SK-N-SH (cell line): Measurements from ENCODE around the gene MYLK. TPM values are rescaled to one million over a fixed set of nuclear protein-coding genes. Genes with fewer than 3 reads are reported as not detected.

Source experiments
- CTCF ChIA-PET: fragments of 300-600, 350-600 bp; formaldehyde crosslinking; extraction: SDS; loops from one replicate; lab custom pipeline; 2021; lab: Yijun Ruan, JAX
- POLR2A ChIA-PET: fragments of 350-600 bp; sonication (Branson Sonifier 250); formaldehyde crosslinking; extraction: SDS; loops from one replicate; lab custom pipeline; 2020; ENCODE audit warnings: antibody characterized with exemption, inconsistent platforms; lab: Yijun Ruan, JAX
- DNase-seq: peaks from one replicate; pipeline ENCODE4 v3.0.0; 2012
- H2AFZ ChIP-seq: fragments of 200-600 bp; sonication (generic); 2 replicates; pipeline ENCODE4 v1.8.1; 2016; ENCODE audit warnings: antibody characterized with exemption, mild to moderate bottlenecking, low read depth
- H3F3A ChIP-seq: fragments of 200-600 bp; sonication (generic); replicated peaks from 2 replicates; pipeline ENCODE3; 2016; ENCODE audit warnings: antibody characterized with exemption, mild to moderate bottlenecking; ENCODE audit not compliant: insufficient read depth
- H3K27ac ChIP-seq, 2 experiments: fragments of 200-500 bp in 1 of 2; fragments of 200-600 bp in 1 of 2; sonication (Bioruptor generic) in 1 of 2; sonication (generic), shearing (Covaris generic) in 1 of 2; 2 replicates each; pipeline versions ENCODE4 v1.5.1 to v1.6.1; 2014 to 2016; ENCODE audit warnings: low read depth in 2 of 2, inconsistent platforms in 1 of 2, low read length in 1 of 2, mild to moderate bottlenecking in 1 of 2, mixed read lengths in 1 of 2
- H3K27me3 ChIP-seq: fragments of 200-600 bp; sonication (generic), shearing (Covaris generic); 2 replicates; pipeline ENCODE4 v1.6.1; 2016; ENCODE audit warnings: mixed run types; ENCODE audit not compliant: insufficient read depth
- H3K36me3 ChIP-seq, 2 experiments: fragments of 200-500 bp in 1 of 2; fragments of 200-600 bp in 1 of 2; sonication (Bioruptor generic) in 1 of 2; sonication (generic) in 1 of 2; replicated peaks in 1 of 2; 2 replicates each; pipeline versions ENCODE3 to v1.5.1; 2014 to 2016; ENCODE audit warnings: low read length in 1 of 2, mild to moderate bottlenecking in 1 of 2; ENCODE audit not compliant: insufficient read depth in 2 of 2, control insufficient read depth in 1 of 2
- H3K4me1 ChIP-seq, 2 experiments: fragments of 200-500 bp in 1 of 2; fragments of 200-600 bp in 1 of 2; sonication (Bioruptor generic) in 1 of 2; sonication (generic), shearing (Covaris generic) in 1 of 2; 2 replicates each; pipeline versions ENCODE4 v1.5.1 to v1.6.1; 2014 to 2016; ENCODE audit warnings: low read depth in 1 of 2, low read length in 1 of 2, mixed run types in 1 of 2; ENCODE audit not compliant: insufficient read depth in 2 of 2, control insufficient read depth in 1 of 2
- H3K4me2 ChIP-seq: fragments of 200-600 bp; sonication (generic), shearing (Covaris generic); 2 replicates; pipeline ENCODE4 v1.6.1; 2017; ENCODE audit warnings: mixed run types
- H3K4me3 ChIP-seq, 2 experiments: fragments of 200-500 bp in 1 of 2; fragments of 200-600 bp in 1 of 2; sonication (Bioruptor generic) in 1 of 2; sonication (generic), shearing (Covaris generic) in 1 of 2; 2 replicates each; pipeline versions ENCODE4 v1.5.1 to v1.8.1; 2014 to 2016; ENCODE audit warnings: low read depth in 2 of 2, inconsistent platforms in 1 of 2, low read length in 1 of 2, mild to moderate bottlenecking in 1 of 2, mixed read lengths in 1 of 2, moderate library complexity in 1 of 2
- H3K79me2 ChIP-seq: fragments of 200-600 bp; sonication (generic); 2 replicates; pipeline ENCODE4 v1.8.1; 2017; ENCODE audit warnings: mild to moderate bottlenecking; ENCODE audit not compliant: insufficient read depth
- H3K9ac ChIP-seq: fragments of 200-600 bp; sonication (generic); 2 replicates; pipeline ENCODE4 v1.6.1; 2017; ENCODE audit warnings: mixed run types
- H3K9me2 ChIP-seq: fragments of 200-600 bp; sonication (generic); 2 replicates; pipeline ENCODE4 v1.6.1; 2017; ENCODE audit warnings: mixed run types
- H3K9me3 ChIP-seq: fragments of 200-600 bp; sonication (generic); 2 replicates; pipeline ENCODE4 v1.6.1; 2017; ENCODE audit warnings: mixed run types, mild to moderate bottlenecking, moderate library complexity
- H4K20me1 ChIP-seq: fragments of 200-600 bp; sonication (generic); 2 replicates; pipeline ENCODE4 v1.6.1; 2017; ENCODE audit warnings: mild to moderate bottlenecking, mixed run types; ENCODE audit not compliant: insufficient read depth
- CHD2 ChIP-seq: fragments of 150-350 bp; IDR thresholded peaks from 2 replicates; pipeline ENCODE4 v1.6.1; 2018; ENCODE audit warnings: low read length; ENCODE audit not compliant: partially characterized antibody
- EP300 ChIP-seq, 2 experiments: IDR thresholded peaks; 2 replicates each; pipeline versions ENCODE4 v1.4.0 to v1.6.1; 2012; ENCODE audit warnings: borderline replicate concordance in 1 of 2, low read depth in 1 of 2, low read length in 1 of 2
- FOXM1 ChIP-seq: IDR thresholded peaks from 2 replicates; pipeline ENCODE4 v1.4.0; 2012; ENCODE audit warnings: low read depth, mild to moderate bottlenecking
- GABPA ChIP-seq: IDR thresholded peaks from 2 replicates; pipeline ENCODE4 v1.4.0; 2012; ENCODE audit warnings: low read depth, mild to moderate bottlenecking
- GATA2 ChIP-seq: sonication (generic); formaldehyde crosslinking; IDR thresholded peaks from 2 replicates; pipeline ENCODE4 v1.5.0; 2020; ENCODE audit warnings: mild to moderate bottlenecking, missing genetic modification reagents
- JUND ChIP-seq: IDR thresholded peaks from 2 replicates; pipeline ENCODE4 v1.4.0; 2012
- SMC3 ChIP-seq: IDR thresholded peaks from 2 replicates; pipeline ENCODE4 v1.6.1; 2012; ENCODE audit warnings: low read depth, low read length, improper control_type of control experiment
- TAF1 ChIP-seq: IDR thresholded peaks from 2 replicates; pipeline ENCODE4 v1.6.1; 2012; ENCODE audit warnings: low read depth, mild to moderate bottlenecking, low read length, moderate library complexity, borderline replicate concordance
- TCF12 ChIP-seq: IDR thresholded peaks from 2 replicates; pipeline ENCODE4 v1.4.0; 2012
- TEAD4 ChIP-seq: IDR thresholded peaks from 2 replicates; pipeline ENCODE4 v1.4.0; 2012; ENCODE audit warnings: mild to moderate bottlenecking, borderline replicate concordance; ENCODE audit not compliant: insufficient read depth
- YY1 ChIP-seq: IDR thresholded peaks from 2 replicates; pipeline ENCODE4 v1.4.0; 2012; ENCODE audit warnings: low read depth, mild to moderate bottlenecking
- polyA plus RNA-seq, 3 experiments: library from polyadenylated mRNA; depleted of rRNA; stranded (reverse); fragments of >200 nt; gene quantifications; 2 replicates each; pipeline ENCODE4 v1.2.3, GENCODE V29; 2012
- TF ChIP-seq, protein P1 (sequence below): IDR thresholded peaks from 2 replicates; pipeline ENCODE4 v1.4.0; 2012; ENCODE audit warnings: low read depth, borderline replicate concordance
- TF ChIP-seq, protein P2 (sequence below): fragments of 200-600 bp; sonication (generic); IDR thresholded peaks from 2 replicates; pipeline ENCODE4 v1.6.1; 2017; ENCODE audit warnings: antibody characterized with exemption, mild to moderate bottlenecking, moderate library complexity
- TF ChIP-seq, protein P3 (sequence below): IDR thresholded peaks from 2 replicates; pipeline ENCODE4 v1.4.0; 2012; ENCODE audit warnings: low read depth
- TF ChIP-seq, protein P4 (sequence below): fragments of 150-350 bp; IDR thresholded peaks from 2 replicates; pipeline ENCODE4 v1.6.1; 2016; ENCODE audit warnings: mild to moderate bottlenecking, low read depth, low read length
- TF ChIP-seq, protein P5 (sequence below): IDR thresholded peaks from 2 replicates; pipeline ENCODE4 v1.4.0; 2012; ENCODE audit warnings: low read depth, borderline replicate concordance
- TF ChIP-seq, protein P6 (sequence below): IDR thresholded peaks from 2 replicates; pipeline ENCODE4 v1.6.1; 2012; ENCODE audit warnings: mild to moderate bottlenecking, low read depth, low read length, moderate library complexity

The MYLK gene
- polyA plus RNA-seq, 1 of the 3 experiments (the other 2 are of a cell fraction), result 272 TPM

DNA sequence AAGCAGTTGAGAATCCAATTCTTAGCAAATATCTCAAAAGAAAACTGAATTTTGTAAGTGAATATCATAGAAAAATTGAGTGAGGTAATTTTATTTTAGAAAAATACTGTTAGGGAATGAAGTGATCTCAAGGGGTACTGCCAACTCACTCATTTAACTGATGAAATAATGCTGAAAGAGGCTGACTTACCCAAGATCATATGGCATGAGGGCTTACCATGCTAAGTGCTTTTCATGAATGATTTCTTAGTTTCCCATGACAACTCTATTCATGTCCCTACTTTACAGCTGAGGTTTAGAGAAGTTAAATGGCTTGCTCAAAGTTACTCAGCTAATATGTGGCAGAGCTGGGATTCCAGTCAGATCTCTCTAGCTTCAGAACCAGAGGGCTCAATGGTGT, 46.3 kb upstream of the MYLK start:
- H3K79me2 ChIP-seq, result no peaks in the 10 kb centered on the region; the same call in 1 of the 2 replicates
- DNase-seq, result no peak
- no peak overlapping the region for H3K27ac ChIP-seq
- TF ChIP-seq TEAD4, result no peak
- TF ChIP-seq SMC3, result no peak
- TF ChIP-seq TAF1, result no peak
- TF ChIP-seq, protein P1, sequence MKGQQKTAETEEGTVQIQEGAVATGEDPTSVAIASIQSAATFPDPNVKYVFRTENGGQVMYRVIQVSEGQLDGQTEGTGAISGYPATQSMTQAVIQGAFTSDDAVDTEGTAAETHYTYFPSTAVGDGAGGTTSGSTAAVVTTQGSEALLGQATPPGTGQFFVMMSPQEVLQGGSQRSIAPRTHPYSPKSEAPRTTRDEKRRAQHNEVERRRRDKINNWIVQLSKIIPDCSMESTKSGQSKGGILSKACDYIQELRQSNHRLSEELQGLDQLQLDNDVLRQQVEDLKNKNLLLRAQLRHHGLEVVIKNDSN, result no peak
- TF ChIP-seq FOXM1, result no peak
- TF ChIP-seq CHD2, result no peak
- no peak for TF ChIP-seq GATA2 (CRISPR knock-in tag)
- no peak for TF ChIP-seq GABPA
- no peak for TF ChIP-seq YY1
- TF ChIP-seq JUND, result no peak
- TF ChIP-seq, protein P2, sequence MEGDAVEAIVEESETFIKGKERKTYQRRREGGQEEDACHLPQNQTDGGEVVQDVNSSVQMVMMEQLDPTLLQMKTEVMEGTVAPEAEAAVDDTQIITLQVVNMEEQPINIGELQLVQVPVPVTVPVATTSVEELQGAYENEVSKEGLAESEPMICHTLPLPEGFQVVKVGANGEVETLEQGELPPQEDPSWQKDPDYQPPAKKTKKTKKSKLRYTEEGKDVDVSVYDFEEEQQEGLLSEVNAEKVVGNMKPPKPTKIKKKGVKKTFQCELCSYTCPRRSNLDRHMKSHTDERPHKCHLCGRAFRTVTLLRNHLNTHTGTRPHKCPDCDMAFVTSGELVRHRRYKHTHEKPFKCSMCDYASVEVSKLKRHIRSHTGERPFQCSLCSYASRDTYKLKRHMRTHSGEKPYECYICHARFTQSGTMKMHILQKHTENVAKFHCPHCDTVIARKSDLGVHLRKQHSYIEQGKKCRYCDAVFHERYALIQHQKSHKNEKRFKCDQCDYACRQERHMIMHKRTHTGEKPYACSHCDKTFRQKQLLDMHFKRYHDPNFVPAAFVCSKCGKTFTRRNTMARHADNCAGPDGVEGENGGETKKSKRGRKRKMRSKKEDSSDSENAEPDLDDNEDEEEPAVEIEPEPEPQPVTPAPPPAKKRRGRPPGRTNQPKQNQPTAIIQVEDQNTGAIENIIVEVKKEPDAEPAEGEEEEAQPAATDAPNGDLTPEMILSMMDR, result no peak
- no peak for TF ChIP-seq TCF12
- no peak for TF ChIP-seq EP300 (IDR thresholded peaks at IDR 0.05; ENCODE audit: borderline replicate concordance in 1 of 2, low read depth in 1 of 2, low read length in 1 of 2)
- TF ChIP-seq, protein P3, sequence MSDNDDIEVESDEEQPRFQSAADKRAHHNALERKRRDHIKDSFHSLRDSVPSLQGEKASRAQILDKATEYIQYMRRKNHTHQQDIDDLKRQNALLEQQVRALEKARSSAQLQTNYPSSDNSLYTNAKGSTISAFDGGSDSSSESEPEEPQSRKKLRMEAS, result no peak
- TF ChIP-seq, protein P4, sequence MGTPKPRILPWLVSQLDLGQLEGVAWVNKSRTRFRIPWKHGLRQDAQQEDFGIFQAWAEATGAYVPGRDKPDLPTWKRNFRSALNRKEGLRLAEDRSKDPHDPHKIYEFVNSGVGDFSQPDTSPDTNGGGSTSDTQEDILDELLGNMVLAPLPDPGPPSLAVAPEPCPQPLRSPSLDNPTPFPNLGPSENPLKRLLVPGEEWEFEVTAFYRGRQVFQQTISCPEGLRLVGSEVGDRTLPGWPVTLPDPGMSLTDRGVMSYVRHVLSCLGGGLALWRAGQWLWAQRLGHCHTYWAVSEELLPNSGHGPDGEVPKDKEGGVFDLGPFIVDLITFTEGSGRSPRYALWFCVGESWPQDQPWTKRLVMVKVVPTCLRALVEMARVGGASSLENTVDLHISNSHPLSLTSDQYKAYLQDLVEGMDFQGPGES, result no peak
- TF ChIP-seq, protein P5, sequence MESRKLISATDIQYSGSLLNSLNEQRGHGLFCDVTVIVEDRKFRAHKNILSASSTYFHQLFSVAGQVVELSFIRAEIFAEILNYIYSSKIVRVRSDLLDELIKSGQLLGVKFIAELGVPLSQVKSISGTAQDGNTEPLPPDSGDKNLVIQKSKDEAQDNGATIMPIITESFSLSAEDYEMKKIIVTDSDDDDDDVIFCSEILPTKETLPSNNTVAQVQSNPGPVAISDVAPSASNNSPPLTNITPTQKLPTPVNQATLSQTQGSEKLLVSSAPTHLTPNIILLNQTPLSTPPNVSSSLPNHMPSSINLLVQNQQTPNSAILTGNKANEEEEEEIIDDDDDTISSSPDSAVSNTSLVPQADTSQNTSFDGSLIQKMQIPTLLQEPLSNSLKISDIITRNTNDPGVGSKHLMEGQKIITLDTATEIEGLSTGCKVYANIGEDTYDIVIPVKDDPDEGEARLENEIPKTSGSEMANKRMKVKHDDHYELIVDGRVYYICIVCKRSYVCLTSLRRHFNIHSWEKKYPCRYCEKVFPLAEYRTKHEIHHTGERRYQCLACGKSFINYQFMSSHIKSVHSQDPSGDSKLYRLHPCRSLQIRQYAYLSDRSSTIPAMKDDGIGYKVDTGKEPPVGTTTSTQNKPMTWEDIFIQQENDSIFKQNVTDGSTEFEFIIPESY, result no peak
- TF ChIP-seq, protein P6, sequence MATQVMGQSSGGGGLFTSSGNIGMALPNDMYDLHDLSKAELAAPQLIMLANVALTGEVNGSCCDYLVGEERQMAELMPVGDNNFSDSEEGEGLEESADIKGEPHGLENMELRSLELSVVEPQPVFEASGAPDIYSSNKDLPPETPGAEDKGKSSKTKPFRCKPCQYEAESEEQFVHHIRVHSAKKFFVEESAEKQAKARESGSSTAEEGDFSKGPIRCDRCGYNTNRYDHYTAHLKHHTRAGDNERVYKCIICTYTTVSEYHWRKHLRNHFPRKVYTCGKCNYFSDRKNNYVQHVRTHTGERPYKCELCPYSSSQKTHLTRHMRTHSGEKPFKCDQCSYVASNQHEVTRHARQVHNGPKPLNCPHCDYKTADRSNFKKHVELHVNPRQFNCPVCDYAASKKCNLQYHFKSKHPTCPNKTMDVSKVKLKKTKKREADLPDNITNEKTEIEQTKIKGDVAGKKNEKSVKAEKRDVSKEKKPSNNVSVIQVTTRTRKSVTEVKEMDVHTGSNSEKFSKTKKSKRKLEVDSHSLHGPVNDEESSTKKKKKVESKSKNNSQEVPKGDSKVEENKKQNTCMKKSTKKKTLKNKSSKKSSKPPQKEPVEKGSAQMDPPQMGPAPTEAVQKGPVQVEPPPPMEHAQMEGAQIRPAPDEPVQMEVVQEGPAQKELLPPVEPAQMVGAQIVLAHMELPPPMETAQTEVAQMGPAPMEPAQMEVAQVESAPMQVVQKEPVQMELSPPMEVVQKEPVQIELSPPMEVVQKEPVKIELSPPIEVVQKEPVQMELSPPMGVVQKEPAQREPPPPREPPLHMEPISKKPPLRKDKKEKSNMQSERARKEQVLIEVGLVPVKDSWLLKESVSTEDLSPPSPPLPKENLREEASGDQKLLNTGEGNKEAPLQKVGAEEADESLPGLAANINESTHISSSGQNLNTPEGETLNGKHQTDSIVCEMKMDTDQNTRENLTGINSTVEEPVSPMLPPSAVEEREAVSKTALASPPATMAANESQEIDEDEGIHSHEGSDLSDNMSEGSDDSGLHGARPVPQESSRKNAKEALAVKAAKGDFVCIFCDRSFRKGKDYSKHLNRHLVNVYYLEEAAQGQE, result no peak
- H3K4me3 ChIP-seq, result no peak overlapping the region
- no peak overlapping the region for H2AFZ ChIP-seq
- H3K36me3 ChIP-seq, result peaks cover 77 to 81% of the 10 kb centered on the region in 2 experiments
- no peak overlapping the region for H3K9ac ChIP-seq
- H3F3A ChIP-seq, result peaks cover 10% of the 10 kb centered on the region
- ChIA-PET CTCF (no interaction called here), POLR2A (no interaction called here)
- no peak overlapping the region for H3K4me2 ChIP-seq
- no peaks in the 10 kb centered on the region; a peak in 1 of 4 replicates for H3K4me1 ChIP-seq
- H4K20me1 ChIP-seq, result no peaks in the 10 kb centered on the region
- no peaks in the 10 kb centered on the region for H3K9me3 ChIP-seq
- H3K27me3 ChIP-seq, result no peaks in the 10 kb centered on the region
- H3K9me2 ChIP-seq, result no peaks in the 10 kb centered on the region
